Adrenal gland (tissue), 12 donors: ENCODE data around the gene SPEG. TPM values are rescaled to one million over a fixed set of nuclear protein-coding genes. Genes with fewer than 3 reads are reported as not detected.

Experiments used
- DNase-seq, 7 donors: peaks; one replicate each; pipeline ENCODE4 v3.0.0-alpha.2; 2019 to 2020
- H3K27ac ChIP-seq, 5 donors: fragments of 200-600 bp; sonication (generic) in 4 of 5; 1 replicate in 3 of 5; 2 replicates in 2 of 5; pipeline versions ENCODE4 v1.5.1 to v1.8.0; 2016 to 2020; ENCODE audit warnings: mild to moderate bottlenecking in 1 of 5
- H3K27me3 ChIP-seq: fragments of 200-600 bp; 2 replicates; pipeline ENCODE4 v1.8.0; 2021
- H3K36me3 ChIP-seq, 2 donors: fragments of 200-600 bp; replicated peaks in 1 of 2; 1 replicate in 1 of 2; 2 replicates in 1 of 2; pipeline versions ENCODE4 v1.5.1 to v1.8.0; 2018 to 2022
- H3K4me1 ChIP-seq, 2 donors: fragments of 200-600 bp; replicated peaks in 1 of 2; 1 replicate in 1 of 2; 2 replicates in 1 of 2; pipeline versions ENCODE4 v1.5.1 to v1.8.0; 2018 to 2021
- H3K4me3 ChIP-seq, 4 donors: fragments of 200-600 bp; sonication (generic) in 3 of 4; one replicate each; pipeline ENCODE4 v1.5.1; 2016 to 2018
- H3K9me3 ChIP-seq, 3 donors: fragments of 200-600 bp; sonication (generic) in 1 of 3; replicated peaks in 1 of 3; 1 replicate in 2 of 3; 2 replicates in 1 of 3; pipeline versions ENCODE4 v1.5.1 to v1.8.0; 2016 to 2021
- POLR2A ChIP-seq, 2 donors: fragments of 450-650 bp; IDR thresholded peaks; one replicate each; pipeline ENCODE4 v1.6.1; 2017; ENCODE audit warnings: antibody characterized with exemption in 2 of 2, mild to moderate bottlenecking in 2 of 2, moderate library complexity in 1 of 2
- WGBS, 4 donors: extraction: QIAGEN DNeasy Blood & Tissue Kit in 2 of 4; methylation state at CpG; one replicate each; pipeline versions ENCODE4 v1.1.5 to v1.1.7; 2013 to 2017; 5-methylcytosine and 5-hydroxymethylcytosine counted together
- intact Hi-C, 2 donors: fragments of 100-400 bp; cut with DNase I; formaldehyde crosslinking; loops; one replicate each; pipeline versions ENCODE4 v1.14.1 to v1.15.0; 2022 to 2023
- polyA plus RNA-seq, 3 donors: library from polyadenylated mRNA; stranded (reverse); fragments of 200-250 nt in 2 of 3; fragments of 350-450 nt in 1 of 3; fragmentation: Illumina TruSeq in 1 of 3; extraction: RNeasy Lipid Tissue Mini Kit (QIAGEN cat#74804) in 1 of 3; gene quantifications; one replicate each; pipeline ENCODE4 v1.2.3, GENCODE V29; 2013 to 2014
- total RNA-seq, 9 donors: library from RNA; depleted of rRNA in 4 of 9; stranded (reverse); fragments of >200 nt in 4 of 9; fragments of 120-200 nt in 1 of 9; fragmentation: NEBNext Ultra II Directional in 1 of 9; extraction: Animal tissue kit (Norgen Biotek cat#: 25700) in 1 of 9; gene quantifications; one replicate each; pipeline versions ENCODE4 v1.1.0 to v1.2.4, GENCODE V29; 2013 to 2023
- TF ChIP-seq, protein P1 (sequence below), 6 experiments: fragments of 450-650 bp in 4 of 6; fragments of 200-600 bp in 2 of 6; sonication (generic) in 1 of 6; IDR thresholded peaks; 1 replicate in 5 of 6; 2 replicates in 1 of 6; pipeline versions ENCODE4 v1.5.1 to v1.8.0; 2016 to 2021; ENCODE audit warnings: antibody characterized with exemption in 6 of 6, mild to moderate bottlenecking in 2 of 6, moderate library complexity in 1 of 6
- donor health status: healthy with polysubstance abuse.
- donor health status: Bipolar disorder and iron deficiency.
- donor health status: DM: yes; HTN: yes; CAD: no.
- donor health status: DM: no; HTN: no; CAD: no.
- donor health status: DM: no; HTN: no; CAD: no.
- donor health status: DM: yes; HTN: yes; CAD: no.

The SPEG gene
- total and polyA plus RNA-seq, 12 donors, result 0.66 to 178 (median 5.5) TPM

- TF ChIP-seq, protein P1, sequence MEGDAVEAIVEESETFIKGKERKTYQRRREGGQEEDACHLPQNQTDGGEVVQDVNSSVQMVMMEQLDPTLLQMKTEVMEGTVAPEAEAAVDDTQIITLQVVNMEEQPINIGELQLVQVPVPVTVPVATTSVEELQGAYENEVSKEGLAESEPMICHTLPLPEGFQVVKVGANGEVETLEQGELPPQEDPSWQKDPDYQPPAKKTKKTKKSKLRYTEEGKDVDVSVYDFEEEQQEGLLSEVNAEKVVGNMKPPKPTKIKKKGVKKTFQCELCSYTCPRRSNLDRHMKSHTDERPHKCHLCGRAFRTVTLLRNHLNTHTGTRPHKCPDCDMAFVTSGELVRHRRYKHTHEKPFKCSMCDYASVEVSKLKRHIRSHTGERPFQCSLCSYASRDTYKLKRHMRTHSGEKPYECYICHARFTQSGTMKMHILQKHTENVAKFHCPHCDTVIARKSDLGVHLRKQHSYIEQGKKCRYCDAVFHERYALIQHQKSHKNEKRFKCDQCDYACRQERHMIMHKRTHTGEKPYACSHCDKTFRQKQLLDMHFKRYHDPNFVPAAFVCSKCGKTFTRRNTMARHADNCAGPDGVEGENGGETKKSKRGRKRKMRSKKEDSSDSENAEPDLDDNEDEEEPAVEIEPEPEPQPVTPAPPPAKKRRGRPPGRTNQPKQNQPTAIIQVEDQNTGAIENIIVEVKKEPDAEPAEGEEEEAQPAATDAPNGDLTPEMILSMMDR (IDR thresholded peaks at IDR 0.05), result no peak
- no peak for TF ChIP-seq POLR2A (IDR thresholded peaks at IDR 0.05)
- Histone ChIP-seq H3K4me3 (no peak overlapping the region), H3K9me3 (no peaks in the 10 kb centered on the region), H3K4me1 (no peaks in the 10 kb centered on the region), H3K27me3 (no peaks in the 10 kb centered on the region), H3K27ac (no peak overlapping the region), H3K36me3 (no peaks in the 10 kb centered on the region)
- intact Hi-C loops, result loop anchor here (5.0 to 10.0 kb wide), 2 partner anchors 51 to 72 kb away; no protein-coding TSS in a partner anchor
- no peak for DNase-seq
- WGBS, 4 donors, result 7 to 21% (median 9%) methylated on average over 7 to 16 of the region's 16 CpGs
Observed at GRCh38 chr2:219476652-219477151, 42.1 kb downstream of the SPEG start.

DNA sequence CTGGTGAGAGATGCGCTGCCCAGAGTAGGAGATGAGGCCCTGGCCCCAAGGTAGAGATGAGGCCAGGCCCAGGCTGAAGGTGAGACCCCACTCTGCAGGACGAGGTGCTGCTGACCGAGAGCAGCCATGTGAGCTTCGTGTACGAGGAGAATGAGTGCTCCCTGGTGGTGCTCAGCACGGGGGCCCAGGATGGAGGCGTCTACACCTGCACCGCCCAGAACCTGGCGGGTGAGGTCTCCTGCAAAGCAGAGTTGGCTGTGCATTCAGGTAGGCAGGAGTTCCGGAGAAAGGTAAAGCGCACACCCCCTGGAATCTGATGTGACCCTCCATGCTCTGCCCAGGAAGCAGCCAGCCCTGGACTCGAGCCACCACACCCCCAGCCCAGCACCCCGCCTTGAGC lies 42.5 kb downstream of the SPEG start:
- 68 to 83% (median 78%) methylated on average over 10 to 13 of the region's 13 CpGs for WGBS, 4 donors
- H3K4me3 ChIP-seq, result no peak overlapping the region
- H3K27me3 ChIP-seq, result no peaks in the 10 kb centered on the region
- H3K9me3 ChIP-seq, result no peaks in the 10 kb centered on the region
- no peaks in the 10 kb centered on the region for H3K36me3 ChIP-seq
- no peak for TF ChIP-seq POLR2A (IDR thresholded peaks at IDR 0.05)
- TF ChIP-seq, protein P1 (IDR thresholded peaks at IDR 0.05), result no peak
- no peak for DNase-seq
- intact Hi-C loops, result loop anchor here (5.0 to 10.0 kb wide), 2 partner anchors 50 to 72 kb away; no protein-coding TSS in a partner anchor
- H3K4me1 ChIP-seq, result no peaks in the 10 kb centered on the region
- no peak overlapping the region for H3K27ac ChIP-seq

DNA sequence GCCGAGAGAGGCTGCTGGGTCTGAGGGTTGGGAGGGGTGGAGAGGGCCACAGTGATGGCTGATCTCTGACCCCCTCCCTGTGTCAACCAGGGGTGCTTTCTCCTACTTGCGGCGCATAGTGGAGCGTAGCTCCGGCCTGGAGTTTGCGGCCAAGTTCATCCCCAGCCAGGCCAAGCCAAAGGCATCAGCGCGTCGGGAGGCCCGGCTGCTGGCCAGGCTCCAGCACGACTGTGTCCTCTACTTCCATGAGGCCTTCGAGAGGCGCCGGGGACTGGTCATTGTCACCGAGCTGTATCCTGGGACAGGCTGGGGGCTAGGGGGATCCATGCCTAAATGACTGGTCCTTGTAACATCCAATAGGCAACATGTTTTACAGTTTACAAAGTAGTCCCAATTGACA lies 43.2 kb downstream of the SPEG start:
- no peaks in the 10 kb centered on the region for H3K27me3 ChIP-seq
- no peak overlapping the region for H3K4me3 ChIP-seq
- H3K9me3 ChIP-seq, result no peaks in the 10 kb centered on the region
- intact Hi-C loops, result loop anchor here (5.0 to 10.0 kb wide), 2 partner anchors 49 to 73 kb away; no protein-coding TSS in a partner anchor
- no peaks in the 10 kb centered on the region for H3K4me1 ChIP-seq
- DNase-seq, result no peak
- no peaks in the 10 kb centered on the region for H3K36me3 ChIP-seq
- no peak overlapping the region for H3K27ac ChIP-seq
- TF ChIP-seq POLR2A (IDR thresholded peaks at IDR 0.05), result no peak
- TF ChIP-seq, protein P1 (IDR thresholded peaks at IDR 0.05), result no peak
- 76 to 88% (median 82%) methylated on average over 14 to 15 of the region's 15 CpGs for WGBS, 4 donors

- Histone ChIP-seq H3K27me3 (peaks cover 7% of the 10 kb centered on the region), H3K4me1 (no peaks in the 10 kb centered on the region), H3K4me3 (no peak overlapping the region), H3K9me3 (no peaks in the 10 kb centered on the region), H3K36me3 (no peaks in the 10 kb centered on the region), H3K27ac (no peak overlapping the region)
- TF ChIP-seq, protein P1 (IDR thresholded peaks at IDR 0.05), result no peak
- no peak for TF ChIP-seq POLR2A (IDR thresholded peaks at IDR 0.05)
- DNase-seq, result no peak
- intact Hi-C loops, result loop anchor here (5.0 to 10.0 kb wide), 2 partner anchors 48 to 74 kb away; no protein-coding TSS in a partner anchor
- WGBS, 4 donors, result 71 to 84% (median 83%) methylated on average over 8 of the region's 8 CpGs
Observed at GRCh38 chr2:219478916-219479315, 44.3 kb downstream of the SPEG start.
